A673 (cell line): Measurements from ENCODE around the gene EFNA5. TPM values are rescaled to one million over a fixed set of nuclear protein-coding genes. Genes with fewer than 3 reads are reported as not detected.
A peak's percentile ranks its signal among the peaks of the same experiment; 100 is the strongest.

Experiments used
- BruUV-seq: library from RNA; stranded (reverse); fragments of 400-500 nt; replicated peaks from 2 replicates; lab custom pipeline; 2021; lab: Mats Ljungman, UMichigan
- CTCF ChIA-PET: fragments of 300-600 bp; sonication (Branson Sonifier 250); formaldehyde crosslinking; loops from one replicate; lab custom pipeline; 2022; ENCODE audit warnings: antibody characterized with exemption; lab: Charles Lee
- POLR2A ChIA-PET: fragments of 300-600 bp; sonication (Branson Sonifier 250); formaldehyde crosslinking; loops from one replicate; lab custom pipeline; 2022; ENCODE audit warnings: antibody characterized with exemption; ENCODE audit not compliant: low non-redundant PET; lab: Charles Lee
- DNase-seq: peaks from one replicate; pipeline ENCODE4 v3.0.0-alpha.2; 2015; ENCODE audit warnings: low spot score
- H3K27ac ChIP-seq: fragments of 200-600 bp; sonication (generic); 2 replicates; pipeline ENCODE4 v1.5.1; 2016; ENCODE audit warnings: mixed run types, low read depth, mild to moderate bottlenecking, mixed read lengths, antibody characterized with exemption, low read length; ENCODE audit not compliant: poor library complexity, severe bottlenecking
- H3K27me3 ChIP-seq: fragments of 200-600 bp; sonication (generic); replicated peaks from 2 replicates; pipeline ENCODE4 v1.6.1; 2017; ENCODE audit warnings: mixed run types, low read depth, mild to moderate bottlenecking, mixed read lengths, antibody characterized with exemption, low read length; ENCODE audit not compliant: insufficient read depth, poor library complexity
- H3K36me3 ChIP-seq: fragments of 200-600 bp; sonication (generic); 2 replicates; pipeline ENCODE4 v1.6.1; 2016; ENCODE audit warnings: mixed run types, mild to moderate bottlenecking, mixed read lengths, antibody characterized with exemption, low read length; ENCODE audit not compliant: insufficient read depth, poor library complexity, severe bottlenecking
- H3K4me1 ChIP-seq: fragments of 200-600 bp; sonication (generic); 2 replicates; pipeline ENCODE4 v1.6.1; 2017; ENCODE audit warnings: mixed run types, mild to moderate bottlenecking, mixed read lengths, antibody characterized with exemption, low read length; ENCODE audit not compliant: insufficient read depth, poor library complexity, severe bottlenecking
- H3K4me3 ChIP-seq: fragments of 200-600 bp; sonication (generic); 2 replicates; pipeline ENCODE4 v1.5.1; 2016; ENCODE audit warnings: low read depth, mixed run types, mild to moderate bottlenecking, mixed read lengths, low read length; ENCODE audit not compliant: poor library complexity, severe bottlenecking
- H3K9me3 ChIP-seq: fragments of 200-600 bp; sonication (generic); 2 replicates; pipeline ENCODE4 v1.6.1; 2016; ENCODE audit warnings: mixed run types, low read depth, mild to moderate bottlenecking, mixed read lengths, antibody characterized with exemption, low read length; ENCODE audit not compliant: poor library complexity, severe bottlenecking
- CTCF ChIP-seq: fragments of 300-800, 200-600 bp; sonication (generic); conservative IDR thresholded peaks from 2 replicates; pipeline ENCODE4 v1.5.1; 2017; ENCODE audit warnings: low read depth, mild to moderate bottlenecking, antibody characterized with exemption, low read length, moderate library complexity, mixed read lengths
- EZH2 ChIP-seq: fragments of 200-600 bp; sonication (generic); IDR thresholded peaks from 2 replicates; pipeline ENCODE4 v1.6.1; 2017; ENCODE audit warnings: borderline replicate concordance, low read depth, mild to moderate bottlenecking, mixed read lengths, antibody characterized with exemption, low read length; ENCODE audit not compliant: poor library complexity, severe bottlenecking
- intact Hi-C: fragments of 100-400 bp; cut with micrococcal nuclease; formaldehyde crosslinking; loops from one replicate; pipeline ENCODE4 v1.10.0; 2022; ENCODE audit not compliant: unreplicated experiment
- total RNA-seq: library from RNA; stranded (reverse); gene quantifications from 2 replicates; pipeline ENCODE4 v1.2.3, GENCODE V29; 2021

Gene EFNA5
- total RNA-seq, 1 experiment from 2014 or later = 16.7 TPM

DNA sequence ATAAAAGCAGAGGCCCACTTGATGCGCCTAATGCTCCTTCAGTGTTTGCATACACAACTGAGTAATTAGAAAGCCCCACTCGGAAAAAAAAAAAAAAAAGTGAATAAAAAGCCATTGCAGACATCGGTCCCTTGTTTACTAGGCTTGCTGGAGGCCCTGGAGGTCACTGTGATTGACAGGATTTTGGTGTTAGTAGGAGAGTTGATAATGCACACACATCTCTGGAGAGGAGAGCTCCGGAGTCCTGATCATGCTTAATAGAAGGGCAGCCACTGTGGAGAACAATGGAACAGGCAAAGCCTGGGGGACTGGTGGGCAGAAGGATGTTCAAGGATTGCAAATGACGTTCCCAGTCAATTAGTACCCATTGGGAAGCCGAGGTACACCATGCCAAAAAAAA is 152.5 kb downstream of the EFNA5 start:
- DNase-seq = no peak
- CTCF ChIA-PET = no interaction called here
- TF ChIP-seq CTCF (no peak), EZH2 (no peak)
- Histone ChIP-seq H3K4me3 (no peak overlapping the region), H3K36me3 (no peaks in the 10 kb centered on the region), H3K27ac (no peak overlapping the region), H3K27me3 (no peaks in the 10 kb centered on the region), H3K9me3 (no peaks in the 10 kb centered on the region), H3K4me1 (peaks cover 18% of the 10 kb centered on the region)
- no TSS peak for BruUV-seq
- intact Hi-C loops = no loop called here
- POLR2A ChIA-PET = no interaction called here

DNA sequence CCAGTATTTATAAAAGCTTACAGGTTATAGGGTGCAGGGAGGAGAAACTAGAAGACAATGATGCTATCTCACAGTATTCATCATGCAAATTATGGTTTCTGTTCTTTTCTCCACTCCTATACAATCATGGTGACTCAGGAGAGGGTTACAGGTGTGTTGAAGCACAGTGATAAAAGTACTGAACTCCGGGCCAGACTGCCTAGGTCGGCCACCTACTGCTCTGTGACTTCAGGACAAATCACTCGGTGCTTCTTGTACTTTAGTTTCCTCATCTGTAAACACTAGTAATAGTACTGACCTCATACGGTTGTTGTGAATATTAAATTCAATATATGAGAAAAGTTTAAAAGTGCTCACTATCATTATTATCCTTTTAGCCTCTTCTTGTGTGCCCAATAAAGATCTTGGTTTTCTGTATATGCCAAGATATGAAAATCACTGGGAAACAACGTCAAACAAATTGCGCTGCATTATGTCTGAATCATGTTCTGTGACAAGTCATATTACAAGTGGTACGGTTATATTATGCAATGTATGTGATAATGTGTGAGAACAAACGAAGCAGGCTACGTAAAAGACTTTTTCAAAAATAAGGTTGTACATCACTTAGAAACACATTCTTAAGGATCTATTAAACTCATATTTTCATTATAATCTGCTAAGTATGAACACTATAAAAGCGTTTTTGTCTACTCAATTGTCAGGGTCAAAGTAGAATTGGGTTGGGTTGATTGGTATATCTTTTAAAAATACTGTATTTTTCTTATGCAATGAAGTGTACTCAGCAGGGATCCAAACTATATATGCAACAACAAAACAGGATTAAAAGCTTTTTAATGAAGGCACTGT is 153.3 kb downstream of the EFNA5 start:
- ChIA-PET POLR2A (no interaction called here), CTCF (no interaction called here)
- peaks cover 18% of the 10 kb centered on the region for H3K4me1 ChIP-seq
- no peak for DNase-seq
- H3K4me3 ChIP-seq = no peak overlapping the region
- no peak overlapping the region for H3K27ac ChIP-seq
- H3K27me3 ChIP-seq = no peaks in the 10 kb centered on the region
- H3K36me3 ChIP-seq = no peaks in the 10 kb centered on the region
- BruUV-seq = no TSS peak
- TF ChIP-seq CTCF = no peak
- TF ChIP-seq EZH2 = no peak
- no peaks in the 10 kb centered on the region for H3K9me3 ChIP-seq
- intact Hi-C loops = no loop called here

DNA sequence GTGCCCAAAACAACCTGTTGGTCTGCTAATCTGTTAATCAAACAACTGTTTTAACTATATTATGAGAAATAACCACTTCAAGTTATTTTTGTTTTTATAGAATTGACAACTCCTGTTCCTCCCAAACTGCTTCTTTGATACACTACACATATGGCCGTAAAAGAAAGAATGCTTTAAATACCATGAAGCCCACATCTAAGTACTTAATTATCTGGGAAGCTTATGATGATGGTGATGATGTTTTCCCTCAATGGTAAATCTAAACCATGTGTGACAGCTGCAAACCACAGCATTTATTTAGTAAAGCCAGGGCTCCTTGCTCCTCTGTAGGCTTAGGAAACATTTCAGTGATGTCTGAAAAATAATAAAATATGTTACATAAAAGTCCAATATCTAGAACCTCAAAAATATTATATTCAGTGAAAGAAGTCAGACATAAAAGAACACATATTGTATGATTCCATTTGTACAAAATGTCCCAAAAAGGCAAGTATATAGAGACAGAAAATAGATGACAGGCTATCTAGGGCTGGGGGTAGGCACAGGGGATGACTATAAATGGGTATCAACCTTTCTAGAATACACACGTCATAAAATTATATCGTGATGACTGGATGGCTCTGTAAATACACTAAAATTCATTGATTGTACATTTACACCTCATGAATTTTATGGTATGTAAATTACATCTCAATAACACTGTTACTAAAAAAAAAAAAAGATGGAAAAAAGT is 154.1 kb downstream of the EFNA5 start:
- peak overlapping the region; percentile 23 for H3K27ac ChIP-seq
- peaks cover 18% of the 10 kb centered on the region for H3K4me1 ChIP-seq
- no peak overlapping the region for H3K4me3 ChIP-seq
- peak; percentile 77 for DNase-seq
- CTCF ChIA-PET = no interaction called here
- intact Hi-C loops = no loop called here
- TF ChIP-seq EZH2 (no peak), CTCF (no peak)
- no peaks in the 10 kb centered on the region for H3K36me3 ChIP-seq
- BruUV-seq = no TSS peak
- POLR2A ChIA-PET = no interaction called here
- H3K9me3 ChIP-seq = no peaks in the 10 kb centered on the region
- H3K27me3 ChIP-seq = no peaks in the 10 kb centered on the region
